Stimulated activated CD8-positive, alpha-beta memory T cell treated with anti-CD3 and anti-CD28 coated beads, Interleukin-12 subunit alpha, Interleukin-12 subunit beta, amount 100 ng/mL, for 1 hour (primary cell): ENCODE measurements around the gene MEF2C.
"Not testable (repeated sequence)": the region's sequence is repeated elsewhere in the genome, so short reads cannot be mapped to it uniquely, and the experiment has no call there.

Experiments used
- DNase-seq: peaks from one replicate; pipeline ENCODE4 v3.0.0-alpha.2; 2020; ENCODE audit warnings: low read depth

Gene MEF2C

DNA sequence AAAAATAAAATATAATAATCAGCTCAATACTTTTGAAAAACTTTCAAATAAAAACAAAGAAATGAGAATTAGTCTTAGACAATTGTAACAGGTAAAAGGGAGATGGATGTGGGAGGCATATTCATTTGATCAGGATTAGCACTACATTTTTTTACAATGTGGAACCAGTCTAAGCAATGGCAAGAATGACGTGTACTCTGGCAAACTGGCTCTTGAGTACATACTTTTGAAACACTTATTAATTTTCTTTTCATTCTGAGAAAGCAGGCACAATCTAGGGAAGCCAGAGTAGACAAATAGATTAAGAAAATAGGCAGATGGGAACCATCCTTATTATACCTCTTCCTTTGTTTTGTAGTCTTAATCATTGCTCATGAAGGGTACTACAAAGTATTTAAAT lies 79.7 kb downstream of the MEF2C start:
- DNase-seq: no peak

DNA sequence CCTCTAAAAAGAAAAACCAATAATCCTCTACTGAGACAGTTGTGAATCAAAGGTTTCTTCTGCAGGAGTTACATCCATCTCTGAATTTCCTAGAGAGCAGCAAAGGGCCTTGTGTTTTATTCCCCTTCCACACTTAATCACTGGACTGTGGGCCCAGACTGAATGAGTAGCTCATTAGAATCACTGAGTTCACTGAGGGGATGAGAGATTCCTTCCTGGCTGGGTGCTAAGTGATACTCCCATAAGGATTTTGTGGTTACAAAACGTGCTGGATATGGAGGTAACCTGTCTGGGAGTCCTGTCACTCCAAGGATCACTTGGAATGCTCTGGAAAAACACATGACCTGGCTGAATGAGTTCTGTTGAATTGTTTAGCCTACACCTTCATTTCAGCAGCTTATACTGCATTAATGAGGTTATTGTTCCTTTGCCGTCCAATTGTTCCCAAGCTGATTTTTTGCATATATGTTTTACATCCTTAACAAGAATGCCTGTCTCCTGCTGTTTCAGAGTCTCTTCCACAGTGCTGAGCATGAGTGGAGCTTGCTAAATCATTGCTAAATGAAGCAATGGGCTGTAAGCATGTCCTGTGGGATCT lies 82.9 kb downstream of the MEF2C start:
- DNase-seq: no peak

DNA sequence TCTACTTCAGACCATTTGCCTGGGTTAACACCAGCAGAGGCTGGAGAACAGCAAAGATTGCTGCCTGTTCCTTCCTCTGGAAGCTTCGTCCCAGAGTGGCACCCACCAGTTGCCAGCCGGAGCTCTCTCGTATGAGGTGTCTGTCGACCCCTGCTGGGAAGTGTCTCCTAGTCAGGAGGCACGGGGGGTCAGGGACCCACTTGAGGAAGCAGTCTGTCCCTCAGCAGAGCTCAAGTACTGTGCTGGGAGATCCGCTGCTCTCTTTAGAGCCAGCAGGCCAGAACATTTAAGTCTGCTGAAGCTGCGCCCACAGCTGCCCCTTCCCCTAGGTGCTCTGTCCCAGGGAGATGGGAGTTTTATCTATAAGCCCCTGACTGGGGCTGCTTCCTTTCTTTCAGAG lies 84.1 kb downstream of the MEF2C start:
- DNase-seq: not testable (repeated sequence)

DNA sequence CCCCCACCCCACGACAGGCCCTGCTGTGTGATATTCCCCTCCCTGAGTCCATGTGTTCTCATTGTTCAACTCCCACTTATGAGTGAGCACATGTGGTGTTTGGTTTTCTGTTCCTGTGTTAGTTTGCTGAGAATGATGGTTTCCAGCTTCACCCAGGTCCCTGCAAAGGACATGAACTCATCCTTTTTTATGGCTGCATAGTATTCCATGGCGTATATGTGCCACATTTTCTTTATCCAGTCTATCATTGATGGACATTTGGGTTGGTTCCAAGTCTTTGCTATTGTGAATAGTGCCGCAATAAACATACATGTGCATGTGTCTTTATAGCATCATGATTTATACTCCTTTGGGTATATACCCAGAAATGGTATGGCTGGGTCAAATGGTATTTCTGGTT lies 89.2 kb downstream of the MEF2C start:
- not testable (repeated sequence) for DNase-seq

DNA sequence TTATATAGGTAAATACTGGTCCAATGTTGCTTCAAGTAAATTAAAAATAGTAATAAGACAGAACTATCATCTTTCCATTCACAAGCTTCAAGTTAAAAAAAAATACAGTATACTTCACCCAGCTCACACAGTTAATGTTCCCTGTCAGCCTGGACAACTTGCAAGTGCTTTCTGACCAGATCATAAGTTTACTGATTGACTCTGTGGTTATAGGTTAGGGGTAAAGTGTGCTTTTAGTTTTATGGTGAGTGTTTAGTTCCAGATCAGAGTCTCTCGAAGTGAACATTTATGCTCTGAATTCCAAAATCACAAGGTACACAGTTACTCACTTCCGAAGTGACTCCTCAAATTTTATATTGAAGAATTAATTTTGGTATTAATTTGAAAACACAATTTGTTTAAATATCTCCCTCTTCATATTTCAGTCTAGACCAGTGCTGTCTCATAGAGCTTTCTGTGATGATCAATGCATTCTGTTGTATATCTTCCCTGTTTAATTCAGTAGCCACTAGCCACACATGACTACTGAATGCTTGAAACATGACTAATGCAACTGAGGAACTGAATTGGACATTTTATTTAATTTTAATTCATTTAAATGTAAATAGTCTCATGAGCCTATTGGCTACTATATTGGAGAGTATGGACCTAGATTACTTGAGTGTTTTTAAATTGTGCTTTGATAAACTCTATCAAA lies 90.7 kb downstream of the MEF2C start:
- DNase-seq: no peak

DNA sequence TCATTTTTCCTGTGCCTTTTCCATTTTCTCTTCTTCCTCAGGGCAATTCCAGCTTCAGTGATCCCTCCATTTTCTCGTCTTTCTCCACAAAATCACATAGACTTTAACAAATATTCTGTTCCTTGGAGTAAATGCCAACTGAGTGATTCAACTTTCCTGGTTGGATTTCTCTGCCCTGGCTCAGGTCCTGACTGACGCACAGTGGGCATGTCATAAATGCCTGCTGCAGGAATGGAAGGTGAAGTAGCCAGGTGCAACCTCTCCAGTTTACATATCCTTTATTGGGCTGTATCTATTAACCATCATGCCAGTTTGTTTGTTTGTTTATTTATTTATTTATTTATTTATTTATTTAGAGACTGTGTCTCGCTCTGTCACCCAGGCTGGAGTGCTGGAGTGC lies 95.1 kb downstream of the MEF2C start:
- DNase-seq: no peak

DNA sequence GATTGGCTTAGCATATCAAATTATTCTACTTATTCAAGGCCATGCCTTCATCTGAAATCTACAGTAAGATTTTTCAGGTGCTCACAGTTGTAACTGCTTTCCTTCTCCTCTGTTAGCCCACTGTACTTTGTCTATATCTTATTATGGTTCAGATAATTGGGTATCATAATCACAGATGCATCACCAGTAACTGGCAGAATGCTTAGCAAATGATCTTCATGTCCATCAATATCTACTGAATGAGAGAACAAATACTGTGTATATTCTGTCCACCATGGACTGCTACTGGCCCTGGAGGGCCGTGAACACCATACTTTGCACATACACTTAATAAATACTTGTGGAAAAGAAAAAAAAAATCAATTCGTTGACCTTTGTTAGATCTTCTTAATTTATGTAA lies 96.2 kb downstream of the MEF2C start:
- no peak for DNase-seq

DNA sequence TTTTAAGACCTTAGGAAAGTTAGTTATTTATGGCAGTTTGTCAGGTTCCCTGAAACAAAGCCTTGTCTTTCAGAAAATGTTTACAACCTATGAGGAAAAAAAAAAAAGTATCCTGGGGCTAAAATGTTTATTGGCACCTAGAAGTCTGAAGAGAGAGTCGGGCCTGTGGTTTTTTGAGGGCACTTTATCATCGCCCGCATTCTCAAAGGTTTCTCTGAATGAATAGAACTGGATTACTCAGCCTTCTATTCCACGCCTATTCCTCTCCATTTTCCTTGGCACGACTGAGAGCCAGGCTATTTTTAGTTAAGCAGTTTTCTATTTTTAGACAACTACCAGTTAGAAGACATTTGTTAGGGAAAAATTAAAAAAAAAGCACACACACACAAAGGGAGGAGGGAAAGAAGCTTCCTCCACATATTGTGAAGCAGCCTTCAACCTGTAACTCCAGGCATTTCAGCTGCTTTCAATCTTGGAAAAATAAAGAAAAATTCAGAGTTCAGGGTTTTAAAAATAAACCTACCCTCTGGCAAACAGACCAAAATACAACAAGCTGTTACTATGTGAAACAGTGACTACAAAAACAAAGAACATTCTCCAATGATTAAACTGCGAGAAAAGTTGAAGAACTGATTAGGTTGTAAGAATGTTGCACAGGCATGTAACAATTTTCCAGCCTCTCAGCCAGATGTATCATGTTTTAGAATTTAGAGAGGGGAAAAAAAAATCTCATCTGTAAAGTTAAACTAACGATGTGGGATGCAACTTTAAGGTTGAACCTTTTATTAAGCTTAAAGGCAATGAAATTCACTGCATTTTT lies 97.0 kb downstream of the MEF2C start:
- no peak for DNase-seq

DNA sequence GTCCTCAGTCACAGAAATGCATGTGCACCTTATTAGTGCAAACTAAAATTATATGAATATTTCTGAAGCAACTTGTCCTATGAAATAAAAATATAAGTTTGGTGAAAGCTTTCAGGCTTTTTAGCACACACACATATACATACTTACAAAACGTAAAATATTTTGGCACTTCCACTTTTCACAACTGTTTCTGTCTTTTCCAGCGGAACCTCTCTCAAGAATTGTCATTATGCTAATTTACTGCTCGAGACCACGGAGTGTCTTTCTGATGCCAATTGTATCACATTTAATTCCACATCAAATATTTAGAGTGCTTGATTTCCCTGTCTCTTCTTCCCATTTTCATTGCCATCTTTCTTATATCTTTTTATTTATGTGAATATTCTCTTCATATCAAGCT lies 100.4 kb downstream of the MEF2C start:
- no peak for DNase-seq

DNA sequence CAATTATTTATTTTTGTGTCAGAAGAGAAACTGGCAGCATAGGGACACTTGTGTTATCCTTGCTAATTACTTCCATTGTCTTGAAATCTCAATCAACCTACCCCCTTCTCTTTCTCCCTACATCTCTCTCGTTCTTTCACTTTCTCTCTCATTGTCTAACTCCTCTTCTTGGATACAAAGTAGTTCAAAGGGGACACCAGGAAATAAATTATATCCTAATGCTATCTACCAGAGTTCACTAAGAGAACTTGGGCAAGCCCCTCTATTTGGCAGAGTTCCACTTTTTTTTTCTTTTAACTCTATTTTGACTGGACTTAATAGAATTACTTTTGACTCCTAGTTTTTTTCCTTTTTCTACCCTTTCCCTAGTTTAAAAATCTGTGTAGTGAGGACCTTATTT lies 102.2 kb downstream of the MEF2C start:
- DNase-seq: no peak

DNA sequence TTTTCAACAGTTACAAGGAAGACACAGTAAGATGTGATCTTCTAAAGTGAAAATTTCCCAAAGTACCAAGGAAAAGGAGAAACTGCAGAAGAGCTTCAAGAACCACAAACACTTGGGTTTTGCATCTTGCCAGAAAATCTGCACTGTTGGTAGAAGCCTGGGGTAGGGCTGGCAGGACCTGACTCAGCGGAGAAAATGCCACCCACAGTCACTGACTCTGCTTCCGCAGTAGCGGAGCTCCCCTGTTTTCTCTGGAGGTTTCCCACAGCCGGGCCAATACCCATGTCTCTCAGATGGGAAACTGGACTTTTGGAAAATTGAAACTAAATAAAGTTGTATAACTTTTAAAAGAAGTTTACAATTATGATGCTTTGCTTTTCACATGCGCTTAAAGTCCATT lies 104.2 kb downstream of the MEF2C start:
- DNase-seq: no peak

DNA sequence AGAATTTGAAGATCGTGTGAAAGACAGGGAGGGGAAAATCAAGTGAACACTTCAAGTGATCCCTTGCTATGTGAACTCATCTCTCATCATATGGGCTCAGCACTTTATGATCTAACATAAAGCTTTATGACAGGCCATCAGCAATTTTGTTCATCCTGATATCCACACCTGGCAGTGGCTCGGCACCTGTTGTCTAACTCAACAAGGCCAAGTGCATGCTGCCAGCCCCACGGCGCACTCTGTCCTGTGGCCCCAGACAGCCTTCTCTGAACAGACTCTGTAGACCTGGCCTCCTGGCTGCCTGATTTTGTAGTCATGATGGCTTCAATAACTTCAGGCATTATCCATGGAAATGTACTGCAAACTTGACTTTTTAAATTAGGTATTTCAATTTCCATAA lies 106.3 kb downstream of the MEF2C start:
- DNase-seq: no peak

DNA sequence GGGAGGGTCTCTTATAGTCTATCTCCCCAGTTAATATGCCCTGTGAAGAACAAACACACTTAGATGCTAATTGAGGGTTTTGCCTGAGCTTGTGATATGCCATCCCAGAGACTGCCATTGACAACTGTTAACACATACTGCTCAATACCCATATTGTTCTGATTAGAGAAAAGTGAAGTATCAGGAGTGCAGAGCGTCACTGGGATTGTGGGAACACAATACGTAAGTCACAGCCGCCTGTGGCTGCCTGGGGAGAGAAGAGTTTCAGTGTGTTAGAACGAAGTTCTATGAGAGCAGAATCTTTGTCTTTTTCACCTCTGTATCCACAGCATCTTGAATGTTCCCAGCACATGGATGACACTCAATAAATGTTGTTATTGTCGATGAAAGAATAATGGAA lies 110.2 kb downstream of the MEF2C start:
- no peak for DNase-seq

DNA sequence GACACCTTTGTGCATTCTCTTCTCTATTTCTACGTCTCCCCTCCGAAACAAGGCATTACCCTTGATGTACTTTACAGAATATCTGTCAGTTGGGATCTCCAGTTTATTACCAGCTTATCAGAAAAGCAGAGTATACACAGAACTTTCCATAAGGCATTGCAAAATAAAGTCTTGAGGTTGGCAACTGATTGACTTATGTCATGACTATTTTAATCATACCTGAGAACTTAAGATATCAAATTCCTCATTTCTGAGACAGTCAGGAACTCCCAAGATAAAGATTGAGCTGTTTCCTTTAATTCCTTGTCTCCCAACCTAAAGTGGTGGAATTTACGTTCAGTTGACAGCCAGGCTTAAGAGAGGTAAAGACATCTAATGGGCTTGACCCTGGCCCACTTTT lies 110.9 kb downstream of the MEF2C start:
- DNase-seq: no peak

DNA sequence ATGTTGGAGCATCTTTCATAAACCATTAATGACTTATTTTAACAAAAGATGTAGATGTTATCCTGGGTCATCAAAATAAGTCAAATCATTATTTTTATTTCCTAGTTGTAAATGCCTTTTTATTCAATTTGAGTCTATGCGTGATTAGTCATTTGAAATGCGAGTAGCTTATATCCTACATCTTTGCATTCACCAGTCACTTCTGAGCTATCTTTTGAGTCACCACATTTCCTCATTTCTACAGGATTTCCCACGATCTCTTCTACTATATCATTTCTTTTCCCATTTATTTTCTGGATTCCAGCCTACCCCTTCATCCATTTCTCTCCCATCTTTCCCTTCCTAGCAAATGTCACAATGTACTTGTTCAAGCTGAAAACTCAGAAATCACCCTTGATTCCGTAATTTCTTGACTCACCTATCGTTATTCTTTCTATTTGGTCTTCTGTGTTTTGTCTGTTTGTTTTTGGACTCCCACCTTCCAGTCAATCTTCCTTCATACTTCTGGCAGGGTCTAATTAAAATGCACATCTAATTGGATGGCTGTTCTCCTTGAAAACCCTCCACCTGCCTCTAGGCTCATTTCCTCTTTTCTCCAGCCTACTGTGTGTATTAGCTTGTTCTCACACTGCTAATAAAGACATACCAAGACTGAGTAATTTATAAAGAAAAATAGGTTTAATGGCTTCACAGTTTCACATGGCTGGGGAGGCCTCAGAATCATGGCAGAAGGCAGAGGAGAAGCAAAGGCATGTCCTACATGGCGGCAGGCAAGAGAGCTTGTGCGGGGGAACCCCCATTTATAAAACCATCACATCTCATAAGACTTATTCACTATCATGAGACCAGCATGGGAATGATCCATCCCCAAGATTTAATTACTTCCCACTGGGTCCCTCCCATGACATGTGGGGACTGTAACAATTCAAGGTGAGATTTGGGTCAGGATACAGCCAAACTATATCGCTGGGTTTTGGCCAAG lies 112.4 kb downstream of the MEF2C start:
- DNase-seq: no peak

DNA sequence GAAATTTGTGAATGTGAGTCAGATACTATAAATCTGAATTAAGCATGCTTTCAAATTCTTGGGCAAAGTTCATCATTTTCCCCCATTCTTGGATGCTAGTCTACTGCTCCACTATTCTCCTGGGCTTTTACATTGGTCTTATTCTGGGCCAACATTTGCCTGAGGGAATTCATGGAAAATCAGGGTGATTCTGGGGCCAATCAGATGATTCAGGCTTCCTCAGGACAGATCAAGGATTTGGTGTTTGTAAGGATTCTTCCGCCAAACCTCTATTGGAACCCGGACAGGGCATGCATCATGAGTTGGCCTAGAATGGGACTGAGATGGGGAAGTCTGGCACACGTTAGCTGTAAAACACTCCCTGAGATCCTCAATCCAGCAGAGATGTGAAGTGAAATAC lies 113.8 kb downstream of the MEF2C start:
- DNase-seq: no peak

DNA sequence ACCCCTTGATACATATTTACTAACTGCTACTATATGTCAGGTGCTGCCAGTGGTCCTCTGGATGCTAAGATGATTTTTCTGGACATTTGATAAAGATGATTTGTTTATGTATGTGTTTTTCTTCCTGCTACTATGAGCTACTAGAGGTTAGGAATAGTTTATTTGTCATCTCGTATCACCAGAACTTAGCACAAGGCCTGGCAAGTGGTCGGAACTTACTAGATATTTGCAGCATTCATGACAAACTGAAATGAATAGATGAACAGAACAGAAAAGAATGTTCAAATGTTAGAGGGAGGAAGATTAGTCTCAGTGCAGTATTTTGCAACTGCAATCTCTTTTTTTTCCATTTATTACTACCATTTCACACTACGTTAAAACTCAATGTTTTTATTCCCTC lies 114.6 kb downstream of the MEF2C start:
- DNase-seq: no peak

DNA sequence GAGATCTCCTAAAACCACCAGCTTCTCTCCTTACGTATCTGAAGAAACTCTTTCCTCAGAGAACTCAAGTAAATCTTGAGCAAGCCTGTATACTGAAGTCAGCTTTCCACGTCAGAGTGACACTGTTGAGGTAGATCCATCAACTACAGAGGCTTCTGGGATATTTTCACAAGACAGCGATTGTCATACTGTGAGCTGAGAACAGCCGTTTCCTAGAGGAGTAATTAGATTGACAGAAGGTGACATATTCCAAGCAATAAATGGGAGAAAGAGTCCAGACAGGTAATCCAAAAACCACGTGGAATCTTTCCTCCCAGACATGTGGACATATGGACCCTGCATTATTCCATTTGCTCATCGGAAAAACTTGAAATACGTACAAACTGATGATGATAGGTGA lies 117.2 kb downstream of the MEF2C start:
- no peak for DNase-seq

DNA sequence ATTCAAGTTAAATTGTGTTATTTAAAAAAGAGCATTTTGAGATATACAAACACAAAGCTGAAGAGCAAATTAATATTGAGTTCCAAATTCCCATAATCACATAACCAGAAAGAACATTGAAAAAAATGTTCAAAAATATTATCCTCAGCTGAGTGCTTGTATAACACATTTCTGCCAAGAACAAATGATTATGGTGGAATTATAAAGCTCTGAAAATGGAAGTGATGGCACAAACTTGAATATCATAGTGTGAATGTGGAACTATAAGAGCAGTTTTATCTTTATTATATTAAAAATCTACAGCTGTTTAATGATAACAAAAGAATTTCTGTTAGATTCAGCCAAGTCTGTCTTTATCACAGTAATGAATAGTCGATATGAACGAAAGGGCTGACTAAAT lies 117.8 kb downstream of the MEF2C start:
- DNase-seq: no peak

DNA sequence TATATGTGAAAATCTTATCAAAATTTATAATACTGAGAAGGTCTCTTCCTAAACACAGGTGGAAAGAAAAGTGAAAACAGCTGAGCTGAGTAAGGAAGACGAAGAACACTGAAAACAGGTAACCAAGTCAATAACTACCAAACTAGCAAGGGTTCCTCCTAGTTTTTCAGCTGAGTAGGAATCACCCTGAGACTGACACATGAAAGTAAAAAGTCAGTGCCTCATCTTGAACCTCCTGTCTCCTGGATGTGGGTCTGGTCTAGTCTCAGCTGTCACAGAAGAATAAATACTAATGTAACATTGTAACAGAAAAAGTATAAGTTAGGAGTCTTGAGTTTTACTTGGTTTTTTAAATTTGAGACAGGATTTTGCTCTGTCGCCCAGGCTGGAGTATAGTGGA lies 121.0 kb downstream of the MEF2C start:
- DNase-seq: no peak

DNA sequence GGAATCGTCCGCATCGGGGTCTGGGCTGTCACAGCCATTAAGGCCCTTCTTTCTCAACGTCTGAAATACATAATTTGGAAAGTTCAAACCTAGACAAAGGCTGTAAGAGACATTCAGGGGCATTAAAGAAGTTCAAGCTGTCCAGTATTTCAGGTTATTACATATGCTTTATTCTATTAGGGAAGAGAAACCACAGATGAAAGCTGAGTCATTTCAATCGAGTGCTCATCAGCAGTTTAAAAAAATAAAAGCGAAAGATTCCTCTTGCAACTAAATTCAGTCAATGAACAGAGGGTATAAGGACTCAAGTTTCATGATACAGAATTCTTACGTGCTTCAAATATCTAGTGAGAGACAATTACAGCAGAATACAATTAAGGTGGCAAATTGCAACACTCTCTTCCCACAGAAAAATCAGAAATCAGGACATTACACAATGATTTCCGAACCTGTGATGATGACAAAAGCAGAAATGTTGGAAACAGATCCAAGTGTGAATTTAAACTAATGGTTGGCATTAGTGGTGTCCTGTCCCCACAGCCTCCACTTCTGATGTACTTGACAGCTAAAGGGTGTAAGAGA lies 121.6 kb downstream of the MEF2C start:
- DNase-seq: no peak

DNA sequence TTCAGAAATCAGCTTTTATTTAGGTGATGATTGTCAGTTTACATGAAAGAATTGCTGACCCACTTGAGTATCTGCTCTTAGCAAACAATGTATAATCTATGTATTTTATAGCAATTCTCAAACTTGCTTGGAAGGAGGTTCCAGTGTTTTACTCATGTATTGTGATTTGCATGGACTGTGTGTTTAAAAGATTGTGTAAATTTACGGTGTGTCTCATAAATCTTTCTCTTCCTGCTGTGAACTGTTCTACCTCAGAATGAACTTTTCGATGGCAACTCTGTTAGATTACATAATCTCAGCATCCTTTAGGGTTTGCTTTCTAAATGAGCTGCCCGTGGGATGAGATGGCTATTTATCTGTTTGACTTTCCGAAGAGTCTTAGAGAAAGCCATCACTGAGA lies 122.5 kb downstream of the MEF2C start:
- no peak for DNase-seq
